OCI-M1 (cell line): ENCODE measurements around the gene GRM7.
A peak's percentile ranks its signal among the peaks of the same experiment; 100 is the strongest.

Source experiments
- DNase-seq: peaks from one replicate; lab custom pipeline; 2025; lab: John Stamatoyannopoulos, UW

The GRM7 gene

DNA sequence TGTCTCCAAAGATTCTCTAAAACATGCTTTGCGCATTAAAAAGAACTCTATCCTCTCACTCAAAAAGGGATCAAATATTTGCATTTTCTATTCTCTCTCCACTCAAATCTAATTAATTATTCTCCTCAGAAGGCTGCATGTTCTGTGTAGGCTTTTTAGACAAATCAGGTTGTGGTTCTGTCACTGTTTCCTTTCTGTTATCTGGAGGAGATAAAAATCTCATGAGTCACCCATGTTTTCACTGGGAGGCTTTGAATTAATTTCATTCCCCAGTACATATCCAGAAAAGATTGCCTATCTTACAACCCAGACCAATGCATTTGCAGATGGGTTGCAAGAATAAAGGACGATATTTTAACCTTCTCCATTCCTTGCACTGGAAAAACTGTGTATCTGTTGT, 446.5 kb downstream of the GRM7 start:
- peak; percentile 72 for DNase-seq

DNA sequence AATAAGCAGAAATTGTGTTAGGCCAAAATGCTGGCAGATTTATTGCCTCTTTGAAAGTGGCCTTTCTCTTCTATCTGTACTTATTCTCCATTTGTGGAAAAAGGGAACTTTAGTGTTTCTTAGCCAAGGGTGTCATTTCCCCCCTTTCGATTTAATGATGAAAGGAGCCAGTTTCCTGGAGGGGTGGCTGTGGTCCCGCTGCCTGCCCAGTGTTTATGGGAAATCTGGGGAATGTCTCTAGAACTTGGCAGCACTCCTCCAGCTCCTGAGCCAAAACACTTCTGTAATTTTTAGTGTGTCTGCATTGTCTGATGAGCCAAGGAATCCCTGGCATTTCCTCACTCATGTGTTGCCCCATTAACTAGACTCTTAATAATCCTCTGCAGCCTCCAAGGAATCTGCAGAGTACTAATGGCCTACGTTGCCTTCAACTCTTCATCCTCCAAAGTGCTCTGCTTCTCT, 448.8 kb downstream of the GRM7 start:
- DNase-seq = peak; percentile 51

DNA sequence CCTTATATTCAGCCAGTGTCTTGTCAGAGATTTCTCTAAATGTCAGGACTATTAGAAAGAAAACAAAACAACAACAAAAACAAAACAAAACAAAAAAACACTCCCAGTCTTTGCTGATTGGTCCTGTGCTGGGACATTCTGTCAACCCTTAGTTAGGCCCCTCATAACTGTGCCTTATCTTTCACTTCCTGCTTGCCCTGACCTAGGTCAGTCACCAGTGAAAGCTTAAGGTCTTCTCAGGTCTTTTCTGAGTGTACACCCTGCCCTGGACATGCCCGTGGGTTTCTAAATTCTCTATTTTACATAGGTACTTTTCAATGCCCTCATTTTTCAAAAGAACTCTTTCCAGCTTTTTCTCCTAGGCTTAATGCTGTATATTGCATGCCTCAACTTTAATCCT, 454.1 kb downstream of the GRM7 start:
- DNase-seq = peak; percentile 14

DNA sequence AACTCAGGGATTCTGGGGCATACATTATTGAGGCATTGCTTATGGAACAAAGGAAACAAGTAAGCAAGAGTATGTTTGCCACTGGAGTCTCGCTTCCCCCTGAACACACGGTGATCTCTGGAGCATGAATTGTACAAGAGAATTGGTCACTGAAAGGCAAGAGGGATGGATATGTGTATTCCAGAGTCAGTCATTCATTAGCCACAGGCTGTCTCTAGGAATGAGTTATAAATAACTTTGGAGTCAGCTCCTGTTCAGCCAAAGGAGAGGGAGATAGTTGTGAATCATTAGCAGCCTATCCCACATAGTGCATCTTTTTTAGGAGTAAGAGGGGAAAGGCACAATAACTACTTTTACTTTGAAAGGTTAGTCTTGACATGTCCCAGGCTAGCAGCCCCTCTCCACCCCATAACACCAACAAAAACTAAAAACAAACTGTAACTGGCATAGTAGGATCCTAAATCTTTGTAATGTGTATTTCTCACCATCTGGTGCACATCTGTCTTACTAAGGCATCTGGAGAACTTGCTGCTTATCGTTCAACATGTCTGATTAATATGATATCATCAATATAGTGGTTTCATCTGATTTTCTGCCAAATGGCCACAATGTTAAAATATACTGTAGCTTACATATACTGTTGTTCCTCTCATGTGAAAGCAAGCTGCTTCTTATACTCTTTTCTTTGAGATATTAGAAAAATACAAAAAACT, 462.2 kb downstream of the GRM7 start:
- no peak for DNase-seq

DNA sequence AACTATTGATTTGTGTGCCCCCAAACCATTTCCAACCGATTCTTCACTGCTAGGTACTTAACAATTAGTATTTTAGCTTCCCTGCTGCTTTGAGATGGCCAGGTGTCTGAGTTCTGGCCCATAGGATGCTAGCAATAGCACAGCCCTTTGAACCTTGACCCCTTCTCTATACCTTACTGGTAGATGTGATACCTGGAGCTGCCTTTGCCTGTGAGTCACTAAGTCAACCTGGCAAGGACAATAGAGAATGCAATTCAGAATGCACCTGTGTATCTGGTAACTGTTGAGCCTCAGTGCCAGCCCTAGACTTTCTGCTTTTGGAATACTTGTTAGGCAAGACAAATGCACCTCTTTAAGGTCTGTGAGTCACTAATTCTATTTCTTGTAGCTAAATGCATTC, 467.4 kb downstream of the GRM7 start:
- no peak for DNase-seq

DNA sequence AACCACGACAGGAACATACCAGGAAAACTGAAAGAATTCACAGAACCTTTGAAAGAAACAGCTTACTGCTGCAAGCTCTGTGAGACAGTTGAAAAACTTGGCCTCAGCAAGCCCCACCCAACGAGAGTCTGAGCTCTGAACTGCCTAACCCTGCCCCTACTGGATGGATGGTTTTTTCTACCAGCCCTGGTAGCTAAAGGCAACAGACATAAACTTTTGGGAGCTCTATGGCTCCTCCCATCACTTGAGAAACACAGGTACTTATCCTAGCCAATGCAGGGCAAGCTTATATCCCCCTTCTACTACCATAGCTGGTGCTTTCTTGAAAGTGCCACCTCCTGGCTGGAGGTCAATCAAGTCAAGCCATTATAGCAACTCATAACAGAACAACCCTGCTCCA, 471.8 kb downstream of the GRM7 start:
- no peak for DNase-seq

DNA sequence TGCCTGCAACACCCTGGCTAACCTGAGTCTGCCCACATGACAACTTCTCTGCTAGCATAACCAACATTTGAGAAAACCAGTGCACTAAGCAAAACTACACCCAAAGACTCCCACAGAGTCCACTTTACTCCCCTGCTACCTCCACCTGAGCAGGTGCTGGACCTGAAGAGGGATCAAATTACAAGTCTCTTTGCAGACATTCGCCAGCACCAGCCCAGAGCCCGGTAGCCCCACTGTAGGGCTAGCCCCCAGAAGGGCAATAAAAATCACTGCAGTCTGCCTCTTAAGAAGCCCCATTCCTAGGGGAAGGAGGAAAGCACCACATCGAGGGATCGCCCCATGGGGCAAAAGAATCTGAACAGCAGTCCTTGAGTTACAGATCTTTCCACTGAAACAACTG, 472.2 kb downstream of the GRM7 start:
- no peak for DNase-seq

DNA sequence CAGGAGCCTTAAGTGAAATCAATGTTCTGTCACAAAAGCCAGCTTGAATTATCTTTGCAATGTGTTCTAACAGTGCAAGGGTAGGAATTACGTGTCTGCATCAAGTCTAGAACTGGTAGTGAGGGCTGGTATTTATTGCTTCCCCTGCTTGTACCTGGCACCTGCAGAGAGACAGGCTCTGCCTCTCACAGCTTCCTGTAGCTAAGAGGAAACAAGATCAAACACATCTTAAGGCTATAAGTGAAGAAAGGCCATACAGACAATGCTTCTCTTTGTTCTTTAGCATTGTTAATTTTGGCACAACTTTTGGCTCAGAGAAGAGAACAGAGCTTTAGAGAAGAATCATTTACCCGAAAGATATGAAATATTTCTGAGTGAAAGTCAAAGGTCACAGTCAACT, 479.9 kb downstream of the GRM7 start:
- no peak for DNase-seq

DNA sequence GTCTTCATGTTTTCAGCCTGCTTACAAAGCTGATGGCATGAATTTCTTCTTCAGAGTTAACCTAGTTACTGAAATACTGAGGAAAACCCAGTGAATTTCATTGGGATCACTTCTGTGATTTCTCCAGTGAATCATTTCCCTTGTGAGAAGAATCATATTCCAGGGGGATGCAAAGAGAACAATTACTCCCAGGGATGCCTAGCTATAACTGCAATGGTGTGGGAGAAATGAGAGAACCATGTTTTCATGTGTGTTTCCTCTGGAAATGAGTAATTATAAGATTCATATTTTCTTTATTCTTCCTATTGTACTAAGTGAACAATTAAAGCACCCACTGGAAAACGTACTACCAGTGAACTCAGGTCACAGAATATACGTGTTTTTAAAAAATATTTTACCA, 485.4 kb downstream of the GRM7 start:
- no peak for DNase-seq

DNA sequence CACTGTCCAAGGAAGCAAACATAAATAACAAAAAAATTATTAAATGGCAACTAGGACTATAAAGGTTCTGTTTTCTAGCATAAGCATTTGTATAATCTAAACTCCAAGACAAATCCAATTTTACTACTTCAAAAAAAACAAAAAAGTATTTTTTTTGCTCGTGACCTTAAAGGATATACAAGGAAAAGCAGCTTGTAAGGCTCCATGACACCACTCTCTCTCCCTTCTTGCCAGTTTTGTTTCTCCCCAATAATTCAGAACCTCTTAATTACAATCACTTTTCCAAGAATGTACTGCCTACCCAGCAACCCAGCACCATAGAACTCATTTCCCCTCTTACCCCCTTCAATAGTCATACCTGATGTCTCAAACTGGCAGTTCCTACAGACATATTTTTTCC, 496.2 kb downstream of the GRM7 start:
- no peak for DNase-seq

DNA sequence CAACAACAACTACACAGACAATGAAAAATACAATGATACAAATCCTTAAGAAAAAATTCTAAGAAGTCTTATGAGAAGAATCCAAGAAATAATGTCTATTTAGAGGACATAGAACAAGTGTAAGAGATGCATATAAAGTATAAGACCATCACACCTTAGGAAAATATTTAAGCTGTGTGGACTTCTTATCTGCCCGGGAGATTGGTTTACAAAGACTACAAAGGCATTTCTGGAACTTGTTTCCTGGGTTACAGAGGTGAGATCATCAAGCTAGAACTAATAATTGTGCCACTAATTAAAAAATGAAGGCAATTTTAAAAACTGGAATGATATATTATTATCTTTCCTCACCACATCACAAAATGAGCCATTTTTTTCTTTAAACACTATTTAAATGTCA, 507.1 kb downstream of the GRM7 start:
- no peak for DNase-seq

DNA sequence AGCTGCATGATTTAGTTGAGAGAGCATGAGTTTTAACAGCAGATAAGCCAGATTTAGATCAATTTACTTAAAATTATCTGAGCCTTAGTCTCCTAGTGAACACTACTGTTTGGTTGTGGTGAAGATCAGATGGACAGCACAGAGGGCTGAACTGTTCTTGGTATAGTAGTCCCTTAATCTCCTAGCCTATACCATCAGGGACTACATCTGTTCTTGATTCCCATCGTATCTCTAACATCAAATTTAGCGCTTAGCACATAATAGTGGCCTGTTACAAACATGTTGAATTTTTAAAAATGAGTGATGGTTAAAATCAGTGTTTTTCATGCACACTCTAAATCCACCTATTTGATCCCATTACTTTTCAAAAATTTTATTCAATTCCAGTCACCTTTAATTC, 507.7 kb downstream of the GRM7 start:
- no peak for DNase-seq

DNA sequence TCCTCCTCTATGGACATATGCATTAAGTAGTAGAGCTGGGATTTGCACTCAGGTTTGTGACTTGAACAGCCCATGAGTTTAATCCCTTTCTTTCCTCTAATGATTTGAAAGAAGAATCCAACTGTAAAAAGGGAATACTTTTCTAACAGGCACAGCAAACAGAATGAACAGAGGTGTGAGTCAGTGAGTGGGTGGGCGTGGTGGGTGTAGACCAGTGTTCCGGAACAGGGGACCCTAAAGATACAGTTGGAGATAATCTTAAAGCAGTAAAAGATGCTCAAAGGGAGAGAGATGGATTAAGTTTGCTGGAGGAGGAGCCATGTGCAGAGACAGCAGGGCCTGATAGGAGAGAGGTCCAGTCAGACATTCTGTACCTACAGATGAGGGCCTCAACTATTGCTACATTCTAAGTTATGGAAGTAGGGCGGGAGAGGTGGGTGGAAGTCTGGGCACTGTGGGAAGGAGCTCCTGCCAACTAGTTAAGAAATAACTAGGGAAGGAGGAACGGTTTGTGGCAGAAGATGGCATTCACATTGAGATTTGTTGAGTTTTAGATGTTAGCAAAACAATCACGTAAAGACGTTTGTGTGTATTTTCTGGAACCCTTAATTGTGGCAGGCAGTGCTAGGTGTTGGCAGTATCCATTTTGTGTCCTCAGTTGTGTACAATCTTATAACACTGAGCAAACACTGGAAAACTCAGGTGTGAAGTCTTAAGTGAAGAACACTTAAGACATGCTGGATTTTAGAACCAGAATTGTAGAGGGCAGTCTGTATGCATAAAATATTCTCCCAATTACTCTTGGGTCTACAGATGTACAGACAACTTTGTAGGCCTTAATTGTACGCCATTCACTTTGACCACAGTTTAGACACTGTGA, 511.0 kb downstream of the GRM7 start:
- DNase-seq = no peak

DNA sequence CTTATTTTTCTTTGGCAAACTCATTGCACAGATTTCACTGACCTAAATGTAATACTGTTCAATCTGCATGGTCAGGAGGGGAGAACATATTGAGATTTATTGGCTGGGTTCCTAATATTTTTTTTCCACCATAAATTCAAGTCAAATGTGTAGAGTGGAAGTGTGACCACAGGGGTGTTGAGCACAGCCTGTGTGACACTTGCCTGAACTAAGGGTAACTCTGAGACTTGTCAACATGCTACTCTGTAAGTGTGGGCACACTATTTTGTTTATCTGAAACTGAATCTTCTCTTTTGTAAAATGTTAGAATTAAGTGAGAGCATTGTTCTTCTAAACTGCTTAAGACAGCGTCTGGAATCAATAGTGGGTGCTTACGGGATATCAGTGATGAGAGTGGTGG, 516.2 kb downstream of the GRM7 start:
- DNase-seq = no peak

DNA sequence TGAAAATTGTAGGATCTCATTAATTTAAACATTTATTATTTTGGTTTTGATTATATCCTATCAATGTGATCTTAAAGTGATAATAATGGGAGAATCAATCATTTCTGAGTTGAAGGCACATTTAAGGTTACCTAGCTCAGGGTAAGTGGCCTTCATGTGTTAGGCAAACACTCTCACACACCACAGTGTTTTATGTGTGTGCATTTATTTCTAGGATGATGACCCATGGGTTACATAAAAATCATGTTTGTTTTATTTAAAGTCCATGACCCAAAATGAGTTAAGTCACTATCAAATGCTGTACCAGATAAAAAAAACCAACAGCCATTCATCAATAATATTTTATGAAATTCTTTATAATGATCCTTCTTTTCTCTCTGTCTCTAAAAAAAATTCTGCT, 520.8 kb downstream of the GRM7 start:
- no peak for DNase-seq

DNA sequence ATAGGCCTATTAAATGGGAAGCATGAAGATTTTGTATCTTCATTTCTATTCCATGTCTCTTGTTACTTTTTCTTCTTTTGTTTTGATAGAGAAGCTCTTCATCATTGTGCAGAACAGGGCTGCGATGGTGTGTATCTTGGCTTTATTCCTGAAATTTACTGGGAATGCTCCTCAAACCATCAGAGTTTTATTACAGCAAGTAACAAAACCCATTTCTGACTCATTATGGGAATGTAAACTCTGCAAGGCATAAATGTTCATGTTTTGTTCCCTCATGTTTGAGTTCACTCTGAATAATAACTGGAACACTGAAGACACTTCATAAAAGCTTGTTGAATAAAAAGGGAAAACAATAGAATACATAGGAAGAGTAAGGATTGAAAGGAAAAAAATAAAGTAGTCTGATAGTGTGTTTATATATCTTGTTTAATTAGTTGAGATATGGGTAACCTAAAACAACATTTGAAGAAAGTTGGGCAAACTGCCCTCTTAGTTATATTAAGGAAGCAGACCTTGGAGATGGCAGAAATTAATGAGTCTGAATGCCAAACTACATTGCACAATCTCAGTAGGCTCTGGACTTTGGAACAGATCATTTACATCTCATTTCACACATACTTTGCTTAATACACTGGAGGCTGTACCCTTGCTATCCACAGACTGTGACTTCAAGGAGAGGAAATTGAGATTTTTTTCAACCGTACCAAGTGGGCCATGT, 521.5 kb downstream of the GRM7 start:
- no peak for DNase-seq

DNA sequence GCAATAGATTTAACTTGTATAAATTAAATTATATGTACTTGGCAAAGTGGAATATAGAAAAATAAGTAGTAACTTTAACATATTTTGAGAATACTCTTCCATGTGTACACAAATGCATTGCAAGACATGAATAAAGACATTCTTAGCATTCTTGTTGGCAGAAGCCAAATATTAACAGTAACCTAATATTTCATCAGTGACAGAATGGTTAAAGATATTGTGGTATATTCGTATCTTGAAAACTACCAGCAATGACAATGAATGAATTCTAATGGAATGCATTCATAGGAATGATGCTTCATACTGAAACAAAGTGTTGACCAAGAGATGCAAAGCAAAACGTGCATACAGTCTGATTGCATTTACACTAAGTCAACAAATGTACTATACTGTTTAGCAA, 524.7 kb downstream of the GRM7 start:
- no peak for DNase-seq

DNA sequence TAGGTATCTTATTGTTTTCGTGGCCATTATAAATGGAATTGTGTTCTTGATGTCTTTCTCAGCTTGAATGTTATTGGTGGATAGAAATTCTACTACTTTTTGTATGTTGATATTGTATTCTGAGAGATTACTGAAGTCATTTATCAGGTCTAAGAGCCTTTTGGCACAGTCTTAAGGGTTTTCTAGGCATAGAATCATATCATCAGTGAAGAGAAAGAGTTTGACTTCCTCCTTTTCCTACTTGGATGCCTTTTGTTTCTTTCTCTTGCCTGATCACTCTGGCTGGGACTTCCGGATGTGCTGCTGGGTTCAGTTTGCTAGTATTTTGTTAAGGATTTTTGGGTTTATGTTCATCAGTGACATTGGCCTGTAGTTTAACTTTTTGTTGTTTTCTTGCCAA, 527.1 kb downstream of the GRM7 start:
- DNase-seq = no peak

DNA sequence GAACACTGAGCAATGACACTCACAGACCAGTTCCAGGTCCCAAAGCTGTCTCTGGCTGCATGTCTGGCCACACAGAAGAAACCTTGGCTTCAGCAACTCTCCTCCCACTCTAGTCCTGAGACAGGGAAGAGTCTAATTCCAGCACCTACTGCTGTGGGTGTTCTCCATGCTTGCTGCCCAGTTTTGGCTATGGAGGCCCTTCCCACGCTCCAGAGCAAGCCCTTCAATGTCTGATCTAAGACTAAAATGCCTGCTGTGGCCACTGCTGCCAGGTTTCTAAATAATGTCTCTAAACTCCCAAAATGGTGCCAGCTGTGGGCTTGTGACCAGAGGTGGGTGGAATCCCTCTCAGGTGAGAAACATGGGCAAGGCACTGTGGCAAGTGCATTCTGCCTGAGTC, 531.3 kb downstream of the GRM7 start:
- DNase-seq = no peak

DNA sequence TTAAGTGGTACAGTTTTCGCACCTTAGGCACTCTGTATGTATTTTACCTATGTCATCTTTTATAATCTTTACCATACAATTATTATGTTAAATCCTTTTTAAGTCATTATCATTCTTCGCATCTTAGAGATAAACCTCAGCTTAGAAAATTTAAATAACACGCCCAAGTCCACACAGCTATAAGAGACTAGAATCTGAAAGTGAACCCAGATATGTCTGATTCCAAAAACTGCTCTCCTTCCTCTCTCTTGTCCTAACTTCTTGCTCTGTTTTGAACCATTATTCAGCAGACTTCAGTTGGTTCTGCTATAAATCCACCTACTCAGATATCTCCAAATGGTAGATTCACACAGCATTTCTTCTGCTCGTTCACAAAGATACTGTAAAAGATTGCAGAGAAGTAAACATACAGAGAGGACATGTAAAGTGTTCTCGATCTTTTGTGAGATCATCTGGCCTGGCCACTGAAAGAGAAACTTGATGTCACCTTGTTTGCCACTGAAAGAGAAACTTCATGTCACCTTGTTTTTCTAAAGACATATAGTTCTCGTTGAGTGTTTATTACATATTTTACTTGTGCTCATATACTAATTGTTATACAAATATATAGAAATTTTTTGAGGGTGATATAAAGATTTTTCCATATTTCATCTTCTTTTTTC, 533.2 kb downstream of the GRM7 start:
- DNase-seq = no peak

DNA sequence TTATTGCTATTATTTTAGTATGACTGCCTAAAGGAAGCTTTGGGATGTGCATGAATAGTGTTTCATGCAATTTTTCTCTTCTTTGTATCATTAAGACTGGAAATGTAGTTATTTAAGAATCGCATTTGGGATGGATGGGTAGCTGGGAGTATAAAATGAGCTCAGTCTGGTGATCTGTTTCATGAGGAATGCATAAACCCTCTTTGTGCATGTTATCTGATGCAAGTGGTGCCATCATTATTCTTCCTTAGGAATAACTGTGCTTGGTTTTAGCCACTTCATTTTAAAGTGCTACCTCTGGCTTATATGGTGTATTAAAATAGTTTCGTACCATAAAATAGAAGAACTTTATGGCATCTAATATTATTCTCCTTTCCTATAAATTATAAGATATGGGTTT, 535.6 kb downstream of the GRM7 start:
- no peak for DNase-seq

DNA sequence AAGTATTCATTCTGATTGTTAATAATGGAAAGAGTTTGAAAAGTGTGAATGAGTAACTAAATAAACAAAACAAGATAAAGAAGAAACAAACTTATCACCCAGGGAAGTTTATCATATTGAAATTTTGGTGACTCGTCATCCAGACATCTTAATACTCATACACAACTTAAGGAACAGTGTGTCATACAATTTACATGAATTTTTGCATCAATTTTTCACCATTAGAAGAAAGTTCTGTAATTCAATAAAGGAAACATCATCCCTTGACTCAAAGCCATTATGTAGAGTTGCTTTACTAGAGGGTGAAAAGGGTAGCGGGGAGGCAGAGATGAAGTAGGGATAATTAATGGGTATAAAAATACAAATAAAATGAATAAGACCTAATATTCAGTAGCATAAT, 536.2 kb downstream of the GRM7 start:
- no peak for DNase-seq
